Mesothelial cell of epicardium (in vitro differentiated cells): Measurements from ENCODE around the gene ZNF414. TPM values are rescaled to one million over a fixed set of nuclear protein-coding genes. Genes with fewer than 3 reads are reported as not detected.
A peak's percentile ranks its signal among the peaks of the same experiment; 100 is the strongest.

ENCODE experiments used
- DNase-seq, 2 experiments: peaks; one replicate each; pipeline ENCODE4 v3.0.0; 2021; ENCODE audit warnings: low spot score in 2 of 2; ENCODE audit not compliant: unreplicated experiment in 2 of 2
- H3K27ac Mint-ChIP-seq: 2 replicates; pipeline ENCODE4 v1.8.0; 2021; ENCODE audit warnings: mixed read lengths
- H3K27me3 Mint-ChIP-seq: 2 replicates; pipeline ENCODE4 v1.8.0; 2021; ENCODE audit warnings: low read depth, mixed read lengths
- H3K36me3 Mint-ChIP-seq: 2 replicates; pipeline ENCODE4 v1.8.0; 2021; ENCODE audit warnings: mixed read lengths
- H3K4me1 Mint-ChIP-seq: 2 replicates; pipeline ENCODE4 v1.8.0; 2021; ENCODE audit warnings: mixed read lengths
- H3K4me3 Mint-ChIP-seq: 2 replicates; pipeline ENCODE4 v1.8.0; 2021; ENCODE audit warnings: mild to moderate bottlenecking, moderate library complexity, mixed read lengths
- H3K9me3 Mint-ChIP-seq: 2 replicates; pipeline ENCODE4 v1.8.0; 2021; ENCODE audit warnings: mixed read lengths
- total RNA-seq: library from RNA; stranded (reverse); gene quantifications from 3 replicates; pipeline ENCODE4 v1.2.1, GENCODE V29; 2021
- TF ChIP-seq, protein P1 (sequence below): fragments of 200-600 bp; sonication (generic); IDR thresholded peaks from one replicate; pipeline ENCODE4 v1.5.0; 2021; ENCODE audit warnings: antibody characterized with exemption; ENCODE audit not compliant: unreplicated experiment

Gene ZNF414
- total RNA-seq, 1 donor from 2014 or later = 35.5 TPM

DNA sequence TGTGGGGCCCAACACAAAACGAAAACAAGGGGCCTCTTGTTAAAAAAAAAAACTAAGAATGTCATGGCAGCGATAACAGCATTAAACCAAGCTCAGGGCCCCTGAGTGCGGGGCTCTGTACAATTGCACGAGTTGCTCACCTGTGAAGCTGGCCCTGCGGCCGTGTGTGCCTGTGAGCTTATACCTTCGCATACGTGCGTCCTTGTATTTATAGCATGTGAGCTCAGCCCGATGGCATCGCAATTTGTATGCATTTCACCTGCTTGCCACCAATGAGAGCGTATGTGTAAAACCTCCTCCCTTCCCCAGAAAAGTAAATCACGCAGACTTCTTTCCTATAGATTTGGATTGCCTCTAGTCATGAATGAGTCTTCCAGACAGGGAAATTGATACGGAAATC, 52.1 kb downstream of the ZNF414 start:
- H3K27me3 Mint-ChIP-seq = no peaks in the 10 kb centered on the region
- H3K27ac Mint-ChIP-seq = peak overlapping the region; percentile 78
- no peak overlapping the region for H3K4me3 Mint-ChIP-seq
- peaks cover 24% of the 10 kb centered on the region for H3K36me3 Mint-ChIP-seq
- no peak for DNase-seq
- TF ChIP-seq, protein P1, sequence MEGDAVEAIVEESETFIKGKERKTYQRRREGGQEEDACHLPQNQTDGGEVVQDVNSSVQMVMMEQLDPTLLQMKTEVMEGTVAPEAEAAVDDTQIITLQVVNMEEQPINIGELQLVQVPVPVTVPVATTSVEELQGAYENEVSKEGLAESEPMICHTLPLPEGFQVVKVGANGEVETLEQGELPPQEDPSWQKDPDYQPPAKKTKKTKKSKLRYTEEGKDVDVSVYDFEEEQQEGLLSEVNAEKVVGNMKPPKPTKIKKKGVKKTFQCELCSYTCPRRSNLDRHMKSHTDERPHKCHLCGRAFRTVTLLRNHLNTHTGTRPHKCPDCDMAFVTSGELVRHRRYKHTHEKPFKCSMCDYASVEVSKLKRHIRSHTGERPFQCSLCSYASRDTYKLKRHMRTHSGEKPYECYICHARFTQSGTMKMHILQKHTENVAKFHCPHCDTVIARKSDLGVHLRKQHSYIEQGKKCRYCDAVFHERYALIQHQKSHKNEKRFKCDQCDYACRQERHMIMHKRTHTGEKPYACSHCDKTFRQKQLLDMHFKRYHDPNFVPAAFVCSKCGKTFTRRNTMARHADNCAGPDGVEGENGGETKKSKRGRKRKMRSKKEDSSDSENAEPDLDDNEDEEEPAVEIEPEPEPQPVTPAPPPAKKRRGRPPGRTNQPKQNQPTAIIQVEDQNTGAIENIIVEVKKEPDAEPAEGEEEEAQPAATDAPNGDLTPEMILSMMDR = no peak
- H3K9me3 Mint-ChIP-seq = no peaks in the 10 kb centered on the region
- peaks cover 62% of the 10 kb centered on the region for H3K4me1 Mint-ChIP-seq

DNA sequence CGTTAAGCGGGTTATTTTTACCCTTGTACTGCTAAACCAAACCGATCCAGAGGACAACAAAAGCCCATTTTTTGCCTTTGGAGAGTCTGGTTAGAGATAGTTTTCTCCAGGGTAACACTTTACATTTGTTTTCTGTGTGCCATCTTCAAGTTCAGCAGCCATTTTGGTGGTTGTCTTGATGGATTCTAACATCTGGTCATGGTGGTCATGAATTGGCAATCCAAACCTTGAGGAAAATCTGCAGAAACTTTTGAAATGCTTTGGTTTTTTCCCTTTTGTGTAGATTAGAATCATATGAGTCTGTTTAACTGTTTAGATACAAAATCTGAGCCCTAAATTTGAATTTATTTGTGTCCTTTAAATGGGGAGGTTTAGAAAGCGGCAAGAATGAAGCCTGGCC, 52.6 kb downstream of the ZNF414 start:
- Mint-ChIP-seq H3K27me3 (no peaks in the 10 kb centered on the region), H3K36me3 (peaks cover 26% of the 10 kb centered on the region), H3K9me3 (no peaks in the 10 kb centered on the region), H3K4me3 (no peak overlapping the region), H3K4me1 (peaks cover 67% of the 10 kb centered on the region), H3K27ac (peak overlapping the region; percentile 7)
- DNase-seq = no peak
- TF ChIP-seq, protein P1 = no peak

DNA sequence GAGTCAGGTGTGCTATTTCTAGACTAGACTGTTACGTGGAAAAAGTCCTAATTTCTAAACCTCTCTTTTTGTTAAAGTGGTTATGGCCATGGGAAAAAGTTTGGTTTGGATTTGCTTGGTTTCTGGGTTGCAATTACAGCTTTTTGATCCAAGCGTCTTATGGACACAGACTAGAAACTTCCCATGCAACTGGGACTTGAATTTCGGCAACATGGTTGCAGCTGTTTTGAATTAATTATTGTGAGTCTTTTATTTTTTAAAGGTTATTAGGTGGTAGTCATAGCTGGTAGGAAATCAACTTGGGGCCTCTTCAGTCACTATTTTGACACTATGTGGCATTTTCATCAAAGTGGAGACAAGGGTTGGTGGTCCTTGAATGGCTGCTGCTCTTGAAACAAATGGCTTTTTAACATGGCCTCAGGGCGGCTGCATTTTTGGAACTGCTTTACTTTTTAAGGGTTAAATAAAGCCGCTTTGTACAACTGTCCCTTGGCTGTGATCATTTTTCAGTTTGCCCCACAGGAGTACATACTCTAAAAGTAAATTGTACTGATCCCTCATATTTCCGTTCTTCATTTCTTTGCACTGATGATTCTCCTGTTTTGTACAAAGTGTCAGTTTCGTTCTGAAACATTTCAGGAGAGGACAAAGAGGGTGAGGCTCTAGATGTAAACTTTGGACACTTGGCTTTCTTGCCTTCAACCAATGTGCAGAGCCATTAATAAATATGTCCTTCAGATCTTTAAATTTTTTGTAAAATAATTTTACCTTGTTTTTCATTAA, 53.3 kb downstream of the ZNF414 start:
- no peak for DNase-seq
- Mint-ChIP-seq H3K27ac (peak overlapping the region; percentile 96), H3K27me3 (no peaks in the 10 kb centered on the region), H3K4me1 (peaks cover 69% of the 10 kb centered on the region), H3K36me3 (peaks cover 23% of the 10 kb centered on the region), H3K4me3 (no peak overlapping the region), H3K9me3 (no peaks in the 10 kb centered on the region)
- TF ChIP-seq, protein P1 = no peak

Other genes with a start within 250 kb of the ZNF414 start
- gene CD320, start 205.8 kb downstream of the ZNF414 start, total RNA-seq = 42.0 to 44.5 TPM (median 42.8 TPM) in 3 replicates
- 35.4 to 43.1 TPM (median 40.3 TPM) in 3 replicates for gene NDUFA7, start 192.8 kb downstream of the ZNF414 start, total RNA-seq
- 1,343 to 1,395 TPM (median 1,352 TPM) in 3 replicates for gene RPS28, start 192.7 kb downstream of the ZNF414 start, total RNA-seq
- gene KANK3, start 170.9 kb downstream of the ZNF414 start, total RNA-seq = 1.8 to 2.3 TPM (median 2.1 TPM) in 3 replicates
- 2.0 to 3.7 TPM (median 3.5 TPM) in 3 replicates for gene ANGPTL4, start 150.0 kb downstream of the ZNF414 start, total RNA-seq
- 150 to 151 TPM (median 150 TPM) in 3 replicates for gene RAB11B, start 123.8 kb downstream of the ZNF414 start, total RNA-seq
- gene MARCHF2, start 100.9 kb downstream of the ZNF414 start, total RNA-seq = 20.7 to 21.4 TPM (median 21.4 TPM) in 3 replicates
- gene HNRNPM, start 69.2 kb downstream of the ZNF414 start, total RNA-seq = 249 to 259 TPM (median 252 TPM) in 3 replicates
- gene PRAM1, start 11.5 kb downstream of the ZNF414 start, total RNA-seq = 0.70 to 1.2 TPM (median 0.94 TPM) in 3 replicates
- 0.35 to 0.69 TPM (median 0.47 TPM) in 3 replicates for gene MYO1F, start 63.3 kb upstream of the ZNF414 start, total RNA-seq
- 176 to 182 TPM (median 179 TPM) in 3 replicates for gene ADAMTS10, start 96.5 kb upstream of the ZNF414 start, total RNA-seq
- not detected in 3 replicates for gene NFILZ, start 116.5 kb upstream of the ZNF414 start, total RNA-seq
- gene ACTL9, start 184.6 kb upstream of the ZNF414 start, total RNA-seq = not detected in 3 replicates
- gene OR2Z1, start 207.5 kb upstream of the ZNF414 start, total RNA-seq = not detected in 3 replicates